HG03442 (cell line): Measurements from ENCODE around the gene NLRP6.
A peak's percentile ranks its signal among the peaks of the same experiment; 100 is the strongest.
"Not testable (repeated sequence)": the region's sequence is repeated elsewhere in the genome, so short reads cannot be mapped to it uniquely, and the experiment has no call there.

Experiments
- ATAC-seq: cut with Tn5 transposase; IDR thresholded peaks from one replicate; pipeline ENCODE4 v1.9.1; 2021; ENCODE audit warnings: mild to moderate bottlenecking, moderate library complexity; ENCODE audit not compliant: unreplicated experiment

Gene NLRP6

DNA sequence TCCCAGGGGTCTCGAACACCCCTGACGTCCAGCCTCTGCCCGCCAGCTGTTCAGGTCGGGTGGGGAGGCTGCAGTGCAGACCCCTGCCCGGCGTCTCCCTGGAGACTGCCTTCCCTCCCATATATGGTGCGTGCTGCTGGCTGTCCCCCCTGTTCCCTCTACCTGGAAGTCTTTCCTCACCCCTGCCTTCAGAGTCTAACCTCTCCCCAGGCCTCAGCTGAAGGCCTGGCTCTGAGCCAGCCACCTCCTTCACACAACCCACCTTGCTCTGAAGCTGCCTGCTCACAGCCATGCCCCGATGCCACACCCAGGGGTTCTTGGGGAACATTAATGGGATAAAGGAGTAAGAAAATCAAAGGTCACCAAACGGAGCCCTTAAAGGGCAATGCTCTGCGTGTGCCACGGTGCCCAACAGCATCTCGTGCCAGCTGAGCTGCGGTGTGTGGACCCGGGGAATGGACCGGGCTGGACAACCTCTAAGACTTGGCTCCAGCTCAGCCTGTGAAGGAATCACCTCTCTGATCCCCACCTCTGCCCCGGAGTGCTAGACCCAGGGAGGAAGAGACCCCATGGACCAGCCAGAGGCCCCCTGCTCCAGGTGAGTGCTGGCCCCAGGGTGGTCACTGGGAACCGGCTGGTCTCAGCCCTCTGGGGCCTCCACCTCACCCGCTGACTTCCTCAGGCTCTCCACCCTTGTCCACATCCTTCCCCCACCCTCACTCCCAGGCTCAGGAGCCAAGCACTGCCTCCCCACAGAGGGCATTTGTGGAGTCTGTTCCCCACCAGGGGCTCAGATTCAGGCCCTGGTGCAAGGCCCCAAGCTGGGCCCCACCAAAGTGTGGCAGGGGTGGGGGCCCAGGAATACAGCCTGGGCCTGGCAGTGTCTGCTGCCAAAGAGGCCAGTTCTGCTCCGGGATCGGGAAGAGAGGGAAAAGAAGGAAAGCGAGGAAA, at the start of gene NLRP6:
NLRP6 (plus strand) TSS at position 407 of the 951 bp plus-strand sequence; CDS start at position 570, 163 bp downstream.
- no peak for ATAC-seq

GRCh38 chr11:230431-230830, 47.8 kb upstream of the NLRP6 start:
- no peak for ATAC-seq

- no peak for ATAC-seq
Observed at GRCh38 chr11:232783-233565, 45.2 kb upstream of the NLRP6 start.

DNA sequence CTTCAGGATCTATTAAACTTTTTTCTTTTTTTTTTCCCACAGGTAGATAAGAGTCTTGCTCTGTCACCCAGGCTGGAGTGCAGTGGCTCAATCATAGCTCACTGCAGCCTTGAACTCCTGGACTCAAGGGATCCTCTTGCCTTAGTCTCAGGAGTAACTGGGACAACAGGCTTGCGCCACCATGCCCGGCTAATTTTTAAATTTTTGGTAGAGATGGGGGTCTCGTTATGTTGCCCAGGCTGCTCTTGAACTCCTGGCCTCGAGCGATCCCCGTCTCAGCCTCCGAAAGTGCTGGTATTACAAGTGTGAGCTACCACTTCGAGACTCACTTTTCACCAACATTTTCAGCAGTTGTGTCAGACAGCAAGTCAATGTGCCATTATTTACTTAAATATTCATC, 43.0 kb upstream of the NLRP6 start:
- no peak for ATAC-seq

DNA sequence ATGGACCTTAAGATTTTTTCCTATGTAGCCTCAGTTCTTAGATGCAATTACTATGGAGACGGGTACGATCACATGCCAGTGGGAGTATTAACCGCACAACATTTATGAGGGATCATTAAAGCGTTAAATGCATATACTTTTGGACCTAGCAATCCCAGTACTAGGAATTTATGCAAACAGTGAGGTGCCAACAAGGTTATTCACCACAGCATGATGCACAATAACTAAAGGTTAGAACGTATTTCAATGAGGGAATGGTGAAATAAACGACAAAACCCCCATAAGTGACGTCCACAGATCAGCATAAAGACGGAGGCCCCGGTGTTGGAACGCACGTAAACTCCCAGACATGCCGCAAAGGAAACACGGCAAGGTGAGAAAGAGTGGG, 42.6 kb upstream of the NLRP6 start:
- peak; percentile 3 for ATAC-seq

GRCh38 chr11:235997-236773, 42.0 kb upstream of the NLRP6 start, which contains the start of gene SIRT3:
TSS of gene SIRT3 (minus strand) at chr11:236342. CDS start at chr11:236328, 14 bp downstream.
- ATAC-seq, result peak; percentile 63

GRCh38 chr11:236774-237767, 41.1 kb upstream of the NLRP6 start, which contains the start of gene PSMD13:
TSS of gene PSMD13 (plus strand) at chr11:236976. CDS start at chr11:237050, 74 bp downstream.
- peak; percentile 66 for ATAC-seq

DNA sequence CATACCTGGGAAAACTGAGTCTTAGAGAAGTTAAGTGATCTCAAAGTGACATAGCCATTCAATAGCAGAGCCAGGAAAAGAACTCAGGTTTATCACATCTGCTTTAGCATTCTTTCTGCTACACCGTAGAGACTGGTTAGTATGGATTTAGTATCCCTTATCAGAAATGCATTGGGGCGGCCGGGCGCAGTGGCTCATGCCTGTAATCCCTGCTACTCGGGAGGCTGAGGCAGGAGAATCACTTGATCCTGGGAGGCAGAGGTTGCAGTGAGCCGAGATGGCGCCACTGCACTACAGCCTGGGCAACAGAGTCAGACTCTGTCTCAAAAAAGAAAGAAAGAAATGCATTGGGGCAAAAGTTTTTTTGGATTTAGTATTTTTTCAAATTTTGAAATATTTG, 39.9 kb upstream of the NLRP6 start:
- not testable (repeated sequence) for ATAC-seq

DNA sequence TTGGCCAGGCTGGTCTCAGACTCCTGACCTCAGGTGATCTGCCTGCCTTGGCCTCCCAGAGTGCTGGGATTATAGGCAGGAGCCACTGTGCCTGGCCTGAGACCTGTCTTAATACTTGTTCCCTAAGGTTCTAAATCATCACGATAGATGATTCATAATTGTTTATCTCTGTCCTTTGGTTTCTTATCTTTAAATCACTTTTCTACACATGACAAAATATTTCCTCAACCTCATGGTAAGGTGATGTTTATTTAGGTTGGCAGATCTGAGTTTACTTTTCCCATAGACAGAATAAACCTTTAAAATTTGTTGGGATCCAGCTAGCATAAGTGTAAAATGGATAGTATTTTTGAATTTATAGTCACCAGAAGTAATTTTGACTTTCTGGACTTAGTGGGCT, 37.9 kb upstream of the NLRP6 start:
- ATAC-seq, result no peak

DNA sequence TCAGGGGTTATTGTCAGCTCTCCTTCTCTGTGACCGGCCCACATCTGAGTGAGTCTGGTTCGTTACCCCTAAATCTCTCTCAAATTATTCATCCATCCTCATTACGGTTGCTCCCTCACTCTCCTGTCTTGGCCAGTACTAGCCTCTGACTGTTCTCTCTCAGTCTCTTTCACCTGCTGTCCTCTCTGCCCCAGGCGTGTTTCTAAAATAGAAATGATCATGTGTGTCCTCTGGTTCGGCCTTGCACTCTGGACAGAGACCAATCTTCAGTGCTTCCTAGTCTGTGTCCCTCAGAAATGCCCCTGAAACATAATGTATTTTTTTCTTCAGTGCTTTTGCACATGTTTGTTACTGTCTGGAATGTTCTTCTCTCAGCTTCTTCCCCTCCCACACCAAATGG, 36.6 kb upstream of the NLRP6 start:
- ATAC-seq, result no peak

GRCh38 chr11:244376-244775, 33.8 kb upstream of the NLRP6 start:
- ATAC-seq, result no peak

- no peak for ATAC-seq
Observed at GRCh38 chr11:249062-249461, 29.1 kb upstream of the NLRP6 start.

GRCh38 chr11:250274-250673, 27.9 kb upstream of the NLRP6 start:
- no peak for ATAC-seq

GRCh38 chr11:250740-251299, 27.4 kb upstream of the NLRP6 start:
- no peak for ATAC-seq

- no peak for ATAC-seq
Observed at GRCh38 chr11:251550-251949, 26.7 kb upstream of the NLRP6 start.

DNA sequence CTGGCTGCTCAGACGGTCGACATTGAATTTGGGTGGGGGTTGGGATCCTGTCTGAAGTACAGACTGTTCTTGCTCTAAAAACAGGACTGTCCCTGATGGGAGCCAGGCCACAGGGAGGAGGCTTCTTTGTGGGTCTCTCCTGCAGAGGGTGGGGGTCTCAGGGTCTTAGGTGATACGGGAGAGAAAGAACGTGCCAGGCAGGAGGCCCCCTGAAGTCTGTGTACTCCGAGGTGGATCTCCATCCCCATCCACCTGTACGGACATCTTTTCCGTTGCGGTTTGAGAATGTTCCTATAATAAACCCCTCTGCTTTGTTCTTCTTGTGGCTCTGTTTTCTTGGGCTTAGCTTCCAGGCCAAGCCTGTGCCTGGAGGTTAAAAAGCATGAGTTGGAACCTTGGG, 25.5 kb upstream of the NLRP6 start:
- no peak for ATAC-seq

- no peak for ATAC-seq
Observed at GRCh38 chr11:253160-253885, 24.9 kb upstream of the NLRP6 start.

GRCh38 chr11:253886-254270, 24.3 kb upstream of the NLRP6 start:
- no peak for ATAC-seq

DNA sequence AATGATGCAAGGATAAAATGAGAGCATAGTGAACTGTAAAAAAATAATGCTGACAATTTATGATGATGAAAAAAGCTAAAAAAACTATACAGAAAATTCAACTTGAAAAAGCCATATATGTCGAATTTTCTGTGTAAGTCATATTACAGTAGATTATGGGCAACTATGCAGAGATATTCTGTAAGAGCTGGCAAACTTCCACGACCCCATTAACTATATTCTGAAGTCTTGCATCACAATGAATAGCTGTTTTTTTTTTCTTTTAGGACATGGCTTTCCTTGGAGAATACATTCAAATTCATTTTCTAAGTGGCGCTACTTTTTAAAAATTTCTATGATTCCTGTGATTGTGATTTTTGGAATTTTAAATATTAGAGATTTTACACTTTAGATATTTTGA, 23.0 kb upstream of the NLRP6 start:
- ATAC-seq, result no peak
